Right lobe of liver (tissue), 6 donors: ENCODE data around the gene GARIN3. TPM values are rescaled to one million over a fixed set of nuclear protein-coding genes. Genes with fewer than 3 reads are reported as not detected.

Experiments
- ATAC-seq, 4 donors: fragments of 200-7000 bp; cut with Tn5 transposase; one replicate each; pipeline ENCODE4 v1.9.1; 2020; ENCODE audit warnings: mild to moderate bottlenecking in 4 of 4, moderate library complexity in 4 of 4
- DNase-seq, 3 donors: peaks; one replicate each; pipeline ENCODE4 v3.0.0-alpha.2; 2020
- H3K27ac ChIP-seq, 3 donors: fragments of 200-600 bp; one replicate each; pipeline ENCODE4 v1.8.0; 2022
- H3K27me3 ChIP-seq, 2 donors: fragments of 200-600 bp; one replicate each; pipeline ENCODE4 v1.8.0; 2022
- H3K36me3 ChIP-seq, 4 donors: fragments of 200-600 bp; sonication (generic) in 1 of 4; one replicate each; pipeline versions ENCODE4 v1.5.1 to v1.8.0; 2017 to 2022; ENCODE audit warnings: control low read depth in 1 of 4
- H3K4me1 ChIP-seq, 4 donors: fragments of 200-600 bp; sonication (generic) in 1 of 4; one replicate each; pipeline versions ENCODE4 v1.5.1 to v1.8.0; 2017 to 2022; ENCODE audit warnings: control low read depth in 1 of 4
- H3K4me3 ChIP-seq, 3 donors: fragments of 200-600 bp; one replicate each; pipeline ENCODE4 v1.8.0; 2022
- H3K9me3 ChIP-seq, 4 donors: fragments of 200-600 bp; sonication (generic) in 1 of 4; one replicate each; pipeline versions ENCODE4 v1.5.1 to v1.8.0; 2017 to 2022; ENCODE audit warnings: control low read depth in 1 of 4
- CTCF ChIP-seq, 4 donors: fragments of 200-600 bp in 3 of 4; fragments of 450-650 bp in 1 of 4; IDR thresholded peaks; one replicate each; pipeline versions ENCODE4 v1.5.1 to v1.8.0; 2016 to 2022; ENCODE audit warnings: antibody characterized with exemption in 4 of 4, mild to moderate bottlenecking in 2 of 4
- POLR2A ChIP-seq: fragments of 450-650 bp; IDR thresholded peaks from one replicate; pipeline ENCODE4 v1.6.1; 2017; ENCODE audit warnings: antibody characterized with exemption, mild to moderate bottlenecking
- WGBS: methylation state at CpG from one replicate; pipeline ENCODE4 v1.1.6; 2018; ENCODE audit warnings: low coverage, low lambda C conversion rate; ENCODE audit not compliant: insufficient coverage; ENCODE audit errors: missing lambda C conversion rate; 5-methylcytosine and 5-hydroxymethylcytosine counted together
- intact Hi-C, 2 donors: fragments of 100-400 bp; cut with DNase I; formaldehyde crosslinking; loops; one replicate each; pipeline versions ENCODE4 v1.11.2 to v1.14.1; 2022
- long read RNA-seq: library from polyadenylated mRNA; unstranded; transcript quantifications from one replicate; pipeline ENCODE4 v2.0.0, GENCODE V29; 2019
- total RNA-seq, 6 experiments: library from RNA; depleted of rRNA in 2 of 6; stranded (reverse); fragments of >200 nt in 2 of 6; fragmentation: NEBNext Ultra II Directional in 3 of 6; extraction: Animal tissue kit (Norgen Biotek cat#: 25700) in 3 of 6; gene quantifications; one replicate each; pipeline versions ENCODE4 v1.1.0 to v1.2.4, GENCODE V29; 2016 to 2023
- donor health status: DM: no; HTN: yes; CAD: no.
- donor health status: DM: no; HTN: no; CAD: no.
- donor health status: DM: no; HTN: no; CAD: no.
- donor health status: DM: no; HTN: yes; CAD: no.
- donor health status: DM: no; HTN: yes; CAD: no.

GARIN3 gene
- total RNA-seq: not detected
- long read RNA-seq: 0 reads

- intact Hi-C loops: no loop called here
- H3K4me3 ChIP-seq: no peak within 1 kb of the TSS
- no peaks in the 10 kb centered on the region for H3K9me3 ChIP-seq
- no peak for DNase-seq
- no peaks in the 10 kb centered on the region for H3K27me3 ChIP-seq
- WGBS: 66% methylated on average over 7 of the region's 7 CpGs
- no peak for TF ChIP-seq CTCF (IDR thresholded peaks at IDR 0.05)
- no peak for TF ChIP-seq POLR2A
- no peak within 1 kb of the TSS for H3K27ac ChIP-seq
- no peaks in the 10 kb centered on the region for H3K36me3 ChIP-seq
- H3K4me1 ChIP-seq: no peaks in the 10 kb centered on the region
- no peak for ATAC-seq
Measured at GRCh38 chr5:157166214-157167213, at the start of gene GARIN3. TSS of gene GARIN3 (minus strand) at chr5:157166264. CDS start at chr5:157166168, 96 bp downstream.

DNA sequence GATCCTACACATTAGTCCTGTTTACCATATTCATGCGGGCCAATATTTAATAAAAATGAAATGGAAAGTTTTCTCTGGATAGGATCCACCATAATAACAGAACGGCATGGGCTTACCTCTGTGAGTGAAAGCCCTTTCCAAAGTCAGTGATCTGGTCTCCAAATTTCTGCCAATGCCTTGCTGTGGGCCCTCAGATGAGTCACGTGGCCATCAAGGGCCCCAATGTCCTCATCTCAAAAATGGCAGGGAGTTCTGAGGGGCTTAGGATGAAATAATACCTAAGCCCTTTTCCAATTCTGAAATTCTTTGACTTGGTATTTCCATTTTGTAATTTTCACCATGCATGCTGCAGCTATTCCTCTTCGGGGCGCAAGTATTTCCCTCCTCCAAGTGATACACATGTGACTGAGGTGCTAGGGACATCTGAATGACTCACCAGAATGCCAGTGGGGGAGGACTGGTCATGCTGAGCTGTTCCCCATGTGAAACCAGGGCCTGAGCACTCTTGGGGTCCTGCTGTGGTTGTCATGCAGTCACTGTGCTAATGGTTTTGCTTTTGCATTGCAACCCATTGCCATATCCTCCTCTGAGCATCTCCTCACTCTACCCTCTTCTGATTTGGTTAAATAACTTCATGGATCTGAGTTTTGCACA, 49.6 kb upstream of the GARIN3 start:
- H3K4me3 ChIP-seq: no peak overlapping the region
- H3K36me3 ChIP-seq: no peaks in the 10 kb centered on the region
- H3K27ac ChIP-seq: no peak overlapping the region
- TF ChIP-seq CTCF (IDR thresholded peaks at IDR 0.05): no peak
- no peak for TF ChIP-seq POLR2A
- no peaks in the 10 kb centered on the region for H3K4me1 ChIP-seq
- H3K27me3 ChIP-seq: no peaks in the 10 kb centered on the region
- H3K9me3 ChIP-seq: no peaks in the 10 kb centered on the region
- intact Hi-C loops: no loop called here
- WGBS: 52% methylated on average over 3 of the region's 5 CpGs
- no peak for DNase-seq
- ATAC-seq: no peak

DNA sequence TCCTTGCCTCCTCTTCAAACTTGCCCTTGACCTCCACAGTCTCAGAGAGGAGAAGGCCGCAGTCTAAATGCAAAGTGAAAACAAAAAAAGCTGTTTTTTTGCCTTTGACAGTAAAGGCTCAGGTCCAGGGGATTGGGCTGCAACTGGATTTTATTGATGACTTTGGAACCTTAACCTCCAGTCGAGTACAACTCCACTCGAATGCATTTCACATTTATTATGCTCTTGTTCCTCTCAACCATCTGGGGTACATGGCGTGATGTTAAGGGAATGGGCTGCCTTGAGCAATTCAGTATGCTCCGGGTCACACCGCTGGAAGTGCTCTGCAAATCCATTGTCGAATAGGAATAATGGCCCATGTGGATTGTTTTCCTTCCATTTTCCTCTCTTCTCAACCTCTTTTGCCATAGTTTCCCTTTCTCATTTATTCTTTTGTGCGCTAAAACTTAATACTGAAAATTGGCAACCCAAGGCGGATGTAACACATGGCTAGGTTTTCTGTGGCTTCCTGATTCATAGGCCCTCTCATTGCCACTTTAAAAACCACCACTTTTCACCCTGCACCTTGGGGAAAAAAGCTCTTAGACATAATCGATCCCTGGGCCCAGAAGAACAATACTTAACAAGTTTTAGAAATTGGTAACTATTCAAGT, 48.9 kb upstream of the GARIN3 start:
- no peaks in the 10 kb centered on the region for H3K4me1 ChIP-seq
- WGBS: 59% methylated on average over 10 of the region's 10 CpGs
- DNase-seq (no peak), ATAC-seq (no peak)
- TF ChIP-seq POLR2A (no peak), CTCF (IDR thresholded peaks at IDR 0.05) (no peak)
- no peak overlapping the region for H3K27ac ChIP-seq
- intact Hi-C loops: no loop called here
- H3K4me3 ChIP-seq: no peak overlapping the region
- no peaks in the 10 kb centered on the region for H3K9me3 ChIP-seq
- H3K27me3 ChIP-seq: no peaks in the 10 kb centered on the region
- H3K36me3 ChIP-seq: no peaks in the 10 kb centered on the region

DNA sequence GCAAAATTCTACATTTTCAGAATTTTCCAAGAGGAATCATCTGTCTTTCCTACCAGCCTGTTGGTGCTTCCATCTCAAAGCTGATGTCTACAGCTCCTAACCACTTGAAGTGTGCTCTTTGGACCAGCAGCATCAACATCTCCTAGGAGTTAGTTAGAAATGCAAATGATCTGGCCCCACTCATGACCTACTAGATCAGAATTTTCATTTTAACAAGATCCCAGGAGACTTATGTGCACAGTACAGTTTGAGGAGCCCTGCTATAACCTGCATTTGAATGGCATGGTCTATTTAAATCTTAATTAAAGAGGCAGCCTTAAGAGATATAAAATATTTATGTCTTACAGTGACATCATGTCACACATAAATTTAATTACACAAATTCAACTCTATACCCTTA, 48.4 kb upstream of the GARIN3 start:
- no peaks in the 10 kb centered on the region for H3K4me1 ChIP-seq
- intact Hi-C loops: no loop called here
- no peaks in the 10 kb centered on the region for H3K27me3 ChIP-seq
- H3K27ac ChIP-seq: no peak overlapping the region
- H3K36me3 ChIP-seq: no peaks in the 10 kb centered on the region
- H3K4me3 ChIP-seq: no peak overlapping the region
- DNase-seq (no peak), ATAC-seq (no peak)
- TF ChIP-seq CTCF (IDR thresholded peaks at IDR 0.05) (no peak), POLR2A (no peak)
- H3K9me3 ChIP-seq: no peaks in the 10 kb centered on the region
